ENCODE measurements around the gene DHX9.

DNA sequence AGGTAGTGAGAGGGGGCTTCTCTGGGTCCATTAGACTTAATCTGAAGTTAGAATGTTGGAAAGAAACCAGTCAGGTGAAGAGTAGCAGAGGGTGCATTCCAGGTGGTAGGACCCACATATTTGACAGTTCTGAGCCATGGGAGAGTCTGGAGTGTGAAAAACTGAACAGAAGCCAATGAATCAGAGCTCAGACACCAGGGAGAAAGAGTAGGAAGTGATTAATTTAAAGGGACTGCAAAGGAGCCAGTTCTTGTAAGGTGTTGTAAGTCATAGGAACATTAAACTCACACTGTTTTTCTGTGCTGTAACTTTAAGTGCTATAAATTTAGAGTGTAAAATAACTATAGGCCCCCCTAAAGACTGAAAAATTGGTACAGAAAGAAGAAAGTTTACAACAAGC lies 5.9 kb upstream of the DHX9 start:
- TF ChIP-seq, protein P1, sequence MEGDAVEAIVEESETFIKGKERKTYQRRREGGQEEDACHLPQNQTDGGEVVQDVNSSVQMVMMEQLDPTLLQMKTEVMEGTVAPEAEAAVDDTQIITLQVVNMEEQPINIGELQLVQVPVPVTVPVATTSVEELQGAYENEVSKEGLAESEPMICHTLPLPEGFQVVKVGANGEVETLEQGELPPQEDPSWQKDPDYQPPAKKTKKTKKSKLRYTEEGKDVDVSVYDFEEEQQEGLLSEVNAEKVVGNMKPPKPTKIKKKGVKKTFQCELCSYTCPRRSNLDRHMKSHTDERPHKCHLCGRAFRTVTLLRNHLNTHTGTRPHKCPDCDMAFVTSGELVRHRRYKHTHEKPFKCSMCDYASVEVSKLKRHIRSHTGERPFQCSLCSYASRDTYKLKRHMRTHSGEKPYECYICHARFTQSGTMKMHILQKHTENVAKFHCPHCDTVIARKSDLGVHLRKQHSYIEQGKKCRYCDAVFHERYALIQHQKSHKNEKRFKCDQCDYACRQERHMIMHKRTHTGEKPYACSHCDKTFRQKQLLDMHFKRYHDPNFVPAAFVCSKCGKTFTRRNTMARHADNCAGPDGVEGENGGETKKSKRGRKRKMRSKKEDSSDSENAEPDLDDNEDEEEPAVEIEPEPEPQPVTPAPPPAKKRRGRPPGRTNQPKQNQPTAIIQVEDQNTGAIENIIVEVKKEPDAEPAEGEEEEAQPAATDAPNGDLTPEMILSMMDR (IDR thresholded peaks at IDR 0.05) = no peak
- TF ChIP-seq POLR2A (IDR thresholded peaks at IDR 0.05) = no peak
- no peak for TF ChIP-seq EP300 (IDR thresholded peaks at IDR 0.05)

Data from tibial nerve (tissue), 4 donors.